Measurements from ENCODE around the gene NAV2. TPM values are rescaled to one million over a fixed set of nuclear protein-coding genes. Genes with fewer than 3 reads are reported as not detected.

The NAV2 gene
- total RNA-seq, 1 donor from 2014 or later: 32.0 TPM

- peak; percentile 56 for DNase-seq (ENCODE audit: low spot score)
- peak; percentile 54 for ATAC-seq
Measured at GRCh38 chr11:19715373-19715772, 2.7 kb downstream of the NAV2 start.

GRCh38 chr11:19718051-19718450, 5.4 kb downstream of the NAV2 start:
- DNase-seq (ENCODE audit: low spot score) (no peak), ATAC-seq (no peak)

GRCh38 chr11:19718951-19719350, 6.3 kb downstream of the NAV2 start:
- ATAC-seq: no peak
- DNase-seq (ENCODE audit: low spot score): no peak

GRCh38 chr11:19719960-19720359, 7.3 kb downstream of the NAV2 start:
- ATAC-seq (no peak), DNase-seq (ENCODE audit: low spot score) (no peak)

GRCh38 chr11:19721176-19721575, 8.5 kb downstream of the NAV2 start:
- ATAC-seq (no peak), DNase-seq (ENCODE audit: low spot score) (no peak)

GRCh38 chr11:19722702-19723101, 10.1 kb downstream of the NAV2 start:
- no peak for ATAC-seq
- no peak for DNase-seq (ENCODE audit: low spot score)

GRCh38 chr11:19723572-19724342, 11.1 kb downstream of the NAV2 start:
- ATAC-seq (peak; percentile 90), DNase-seq (ENCODE audit: low spot score) (peak; percentile 85)

- DNase-seq (ENCODE audit: low spot score): no peak
- ATAC-seq: no peak
Measured at GRCh38 chr11:19724765-19725164, 12.1 kb downstream of the NAV2 start.

- ATAC-seq: peak; percentile 46
- DNase-seq (ENCODE audit: low spot score): no peak
Measured at GRCh38 chr11:19725379-19726079, 12.9 kb downstream of the NAV2 start.

GRCh38 chr11:19727246-19727645, 14.6 kb downstream of the NAV2 start:
- no peak for DNase-seq (ENCODE audit: low spot score)
- ATAC-seq: no peak

GRCh38 chr11:19728436-19728835, 15.8 kb downstream of the NAV2 start:
- DNase-seq (ENCODE audit: low spot score): no peak
- ATAC-seq: no peak

- ATAC-seq: no peak
- no peak for DNase-seq (ENCODE audit: low spot score)
Measured at GRCh38 chr11:19729141-19729540, 16.5 kb downstream of the NAV2 start.

- DNase-seq (ENCODE audit: low spot score) (no peak), ATAC-seq (no peak)
Measured at GRCh38 chr11:19730373-19730772, 17.7 kb downstream of the NAV2 start.

- no peak for ATAC-seq
- no peak for DNase-seq (ENCODE audit: low spot score)
Measured at GRCh38 chr11:19734171-19734570, 21.5 kb downstream of the NAV2 start.

- no peak for DNase-seq (ENCODE audit: low spot score)
- no peak for ATAC-seq
Measured at GRCh38 chr11:19735157-19735908, 22.7 kb downstream of the NAV2 start.

- DNase-seq (ENCODE audit: low spot score) (no peak), ATAC-seq (no peak)
Measured at GRCh38 chr11:19735909-19736498, 23.4 kb downstream of the NAV2 start.

GRCh38 chr11:19736831-19737230, 24.2 kb downstream of the NAV2 start:
- ATAC-seq: no peak
- no peak for DNase-seq (ENCODE audit: low spot score)

GRCh38 chr11:19737575-19737974, 24.9 kb downstream of the NAV2 start:
- ATAC-seq (no peak), DNase-seq (ENCODE audit: low spot score) (no peak)

GRCh38 chr11:19738124-19738523, 25.5 kb downstream of the NAV2 start:
- no peak for DNase-seq (ENCODE audit: low spot score)
- ATAC-seq: no peak

- peak; percentile 37 for ATAC-seq
Measured at GRCh38 chr11:19739872-19740271, 27.2 kb downstream of the NAV2 start.

GRCh38 chr11:19740586-19740985, 27.9 kb downstream of the NAV2 start:
- ATAC-seq: no peak
- no peak for DNase-seq (ENCODE audit: low spot score)

More at GRCh38 chr11:19739872-19740271, 27.2 kb downstream of the NAV2 start:
- no peak for DNase-seq (ENCODE audit: low spot score)
